Measurements from ENCODE around the gene CCL13. TPM values are rescaled to one million over a fixed set of nuclear protein-coding genes. Genes with fewer than 3 reads are reported as not detected.

CCL13 gene
- total and polyA plus RNA-seq, 12 donors, result 0.17 to 17.6 (median 2.0) TPM

DNA sequence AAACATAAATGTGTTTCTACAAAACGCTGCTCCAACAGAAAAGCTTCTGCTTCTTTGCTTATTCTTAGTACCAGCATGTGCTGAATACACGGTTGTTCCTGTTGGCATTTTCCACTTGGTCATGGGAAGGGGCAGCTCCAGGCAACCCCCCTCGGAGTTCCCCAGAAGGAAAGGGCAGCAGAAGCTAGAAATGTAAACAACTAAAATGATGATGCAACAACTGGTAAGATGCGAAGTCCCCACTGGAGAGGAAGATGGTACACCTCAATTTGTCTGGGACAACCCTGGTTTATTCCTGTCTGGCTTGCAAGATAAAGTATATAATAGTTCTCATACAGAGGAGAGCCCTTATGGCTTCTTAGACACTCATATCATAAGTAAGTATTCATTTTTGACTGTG, 9.2 kb upstream of the CCL13 start:
- no peak overlapping the region for H3K27ac ChIP-seq
- intact Hi-C loops (cut with DNase I), result no loop called here
- 33 to 60% (median 50%) methylated on average over 4 of the region's 4 CpGs for WGBS, 4 donors

DNA sequence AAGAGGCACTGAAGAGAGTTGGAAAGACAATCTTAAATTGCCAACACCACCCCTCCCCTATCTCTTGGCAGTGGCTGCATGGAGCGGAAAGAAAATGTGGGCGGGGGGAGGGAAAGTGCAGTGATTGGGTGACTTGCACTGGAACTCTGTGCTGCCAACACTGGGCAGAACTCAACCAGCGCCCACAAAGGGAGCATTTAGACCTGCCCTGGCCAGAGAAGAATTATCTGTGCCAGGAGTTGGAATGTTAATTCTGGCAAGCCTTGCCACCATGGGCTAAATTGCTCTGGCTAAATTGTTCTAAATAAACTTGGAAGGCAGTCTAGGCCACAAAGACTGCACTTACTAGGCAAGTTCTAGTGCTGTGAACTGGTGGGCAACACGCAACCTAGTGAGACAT, 6.5 kb upstream of the CCL13 start:
- Histone ChIP-seq H3K4me1 (replicated peaks in 1 of 2) (peaks cover 0 to under 1% of the 10 kb centered on the region in 2 donors), H3K27ac (no peak overlapping the region), H3K36me3 (replicated peaks in 1 of 2) (no peaks in the 10 kb centered on the region), H3K9me3 (replicated peaks in 1 of 3) (no peaks in the 10 kb centered on the region), H3K27me3 (peaks cover 2% of the 10 kb centered on the region), H3K4me3 (no peak overlapping the region)
- intact Hi-C loops (cut with DNase I), result no loop called here
- WGBS, 4 donors, result 76 to 84% (median 80%) methylated on average over 4 of the region's 4 CpGs
- TF ChIP-seq, protein P1, sequence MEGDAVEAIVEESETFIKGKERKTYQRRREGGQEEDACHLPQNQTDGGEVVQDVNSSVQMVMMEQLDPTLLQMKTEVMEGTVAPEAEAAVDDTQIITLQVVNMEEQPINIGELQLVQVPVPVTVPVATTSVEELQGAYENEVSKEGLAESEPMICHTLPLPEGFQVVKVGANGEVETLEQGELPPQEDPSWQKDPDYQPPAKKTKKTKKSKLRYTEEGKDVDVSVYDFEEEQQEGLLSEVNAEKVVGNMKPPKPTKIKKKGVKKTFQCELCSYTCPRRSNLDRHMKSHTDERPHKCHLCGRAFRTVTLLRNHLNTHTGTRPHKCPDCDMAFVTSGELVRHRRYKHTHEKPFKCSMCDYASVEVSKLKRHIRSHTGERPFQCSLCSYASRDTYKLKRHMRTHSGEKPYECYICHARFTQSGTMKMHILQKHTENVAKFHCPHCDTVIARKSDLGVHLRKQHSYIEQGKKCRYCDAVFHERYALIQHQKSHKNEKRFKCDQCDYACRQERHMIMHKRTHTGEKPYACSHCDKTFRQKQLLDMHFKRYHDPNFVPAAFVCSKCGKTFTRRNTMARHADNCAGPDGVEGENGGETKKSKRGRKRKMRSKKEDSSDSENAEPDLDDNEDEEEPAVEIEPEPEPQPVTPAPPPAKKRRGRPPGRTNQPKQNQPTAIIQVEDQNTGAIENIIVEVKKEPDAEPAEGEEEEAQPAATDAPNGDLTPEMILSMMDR (IDR thresholded peaks at IDR 0.05), result no peak
- no peak for TF ChIP-seq POLR2A (IDR thresholded peaks at IDR 0.05)
- DNase-seq, result no peak

More for the DNA sequence above, 9.2 kb upstream of the CCL13 start:
- Histone ChIP-seq H3K27me3 (peaks cover 2% of the 10 kb centered on the region), H3K9me3 (replicated peaks in 1 of 3) (no peaks in the 10 kb centered on the region), H3K4me3 (no peak overlapping the region), H3K4me1 (replicated peaks in 1 of 2) (no peaks in the 10 kb centered on the region), H3K36me3 (replicated peaks in 1 of 2) (no peaks in the 10 kb centered on the region)
- no peak for DNase-seq
- TF ChIP-seq, protein P1 (IDR thresholded peaks at IDR 0.05), result no peak
- no peak for TF ChIP-seq POLR2A (IDR thresholded peaks at IDR 0.05)

DNA sequence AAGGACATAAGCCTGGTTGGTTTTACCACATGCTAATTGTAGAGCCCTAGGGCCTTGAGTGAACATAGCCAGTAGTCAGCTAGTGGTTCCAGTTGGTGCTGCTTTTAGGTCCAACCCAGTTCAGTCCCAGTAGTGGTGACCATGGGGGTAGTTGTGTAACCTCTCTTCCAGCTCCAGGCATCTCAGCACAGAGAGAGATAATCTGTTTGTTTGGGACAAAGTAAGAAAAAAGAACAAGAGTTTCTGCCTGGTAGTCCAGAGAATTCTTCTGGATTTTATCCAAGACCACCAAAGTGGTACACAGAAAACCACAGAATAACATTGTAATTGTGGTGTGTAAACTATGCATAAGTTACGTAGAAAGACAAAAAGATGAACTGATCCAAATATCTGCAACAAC, 5.2 kb upstream of the CCL13 start:
- TF ChIP-seq, protein P1 (IDR thresholded peaks at IDR 0.05), result no peak
- no peak for TF ChIP-seq POLR2A (IDR thresholded peaks at IDR 0.05)
- intact Hi-C loops (cut with DNase I), result no loop called here
- Histone ChIP-seq H3K4me1 (replicated peaks in 1 of 2) (peaks cover 0 to 11% of the 10 kb centered on the region in 2 donors), H3K4me3 (no peak overlapping the region), H3K9me3 (replicated peaks in 1 of 3) (no peaks in the 10 kb centered on the region), H3K27ac (no peak overlapping the region), H3K36me3 (replicated peaks in 1 of 2) (no peaks in the 10 kb centered on the region), H3K27me3 (peaks cover 2% of the 10 kb centered on the region)
- no peak for DNase-seq
- WGBS, 4 donors, result 73 to 86% (median 79%) methylated on average over 1 of the region's 1 CpG

DNA sequence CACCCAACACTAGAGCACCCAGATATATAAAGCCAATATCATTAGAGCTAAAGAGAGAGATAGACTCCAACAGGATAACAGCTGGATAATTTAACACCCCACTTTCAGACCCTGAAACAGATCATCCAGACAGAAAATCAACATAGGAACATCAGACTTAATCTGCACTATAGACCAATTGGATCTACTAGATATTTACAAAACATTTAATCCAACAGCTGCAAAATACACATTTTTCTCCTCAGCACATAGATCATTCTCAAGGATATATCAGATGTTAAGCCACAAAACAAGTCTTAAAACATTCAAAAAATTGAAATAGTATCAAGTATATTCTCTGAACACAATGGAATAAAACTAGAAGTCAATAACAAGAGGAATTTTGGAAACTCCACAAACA, 4.1 kb upstream of the CCL13 start:
- DNase-seq, result no peak
- Histone ChIP-seq H3K36me3 (replicated peaks in 1 of 2) (no peaks in the 10 kb centered on the region), H3K4me3 (no peak overlapping the region), H3K27ac (no peak overlapping the region), H3K9me3 (replicated peaks in 1 of 3) (no peaks in the 10 kb centered on the region), H3K4me1 (replicated peaks in 1 of 2) (peaks cover 0 to 17% of the 10 kb centered on the region in 2 donors), H3K27me3 (peaks cover 2% of the 10 kb centered on the region)
- intact Hi-C loops (cut with DNase I), result no loop called here
- TF ChIP-seq, protein P1 (IDR thresholded peaks at IDR 0.05), result no peak
- TF ChIP-seq POLR2A (IDR thresholded peaks at IDR 0.05), result no peak

All from adrenal gland (tissue), 12 donors.